Right lobe of liver (tissue), 4 donors: Measurements from ENCODE around the gene MUC13.

Experiments used
- POLR2A ChIP-seq: fragments of 450-650 bp; IDR thresholded peaks from one replicate; pipeline ENCODE4 v1.6.1; 2017; ENCODE audit warnings: antibody characterized with exemption, mild to moderate bottlenecking
- TF ChIP-seq, protein P1 (sequence below), 4 donors: fragments of 200-600 bp in 3 of 4; fragments of 450-650 bp in 1 of 4; IDR thresholded peaks; one replicate each; pipeline versions ENCODE4 v1.5.1 to v1.8.0; 2016 to 2022; ENCODE audit warnings: antibody characterized with exemption in 4 of 4, mild to moderate bottlenecking in 2 of 4
- donor health status: DM: no; HTN: no; CAD: no.
- donor health status: DM: no; HTN: no; CAD: no.
- donor health status: DM: no; HTN: yes; CAD: no.

- TF ChIP-seq, protein P1, sequence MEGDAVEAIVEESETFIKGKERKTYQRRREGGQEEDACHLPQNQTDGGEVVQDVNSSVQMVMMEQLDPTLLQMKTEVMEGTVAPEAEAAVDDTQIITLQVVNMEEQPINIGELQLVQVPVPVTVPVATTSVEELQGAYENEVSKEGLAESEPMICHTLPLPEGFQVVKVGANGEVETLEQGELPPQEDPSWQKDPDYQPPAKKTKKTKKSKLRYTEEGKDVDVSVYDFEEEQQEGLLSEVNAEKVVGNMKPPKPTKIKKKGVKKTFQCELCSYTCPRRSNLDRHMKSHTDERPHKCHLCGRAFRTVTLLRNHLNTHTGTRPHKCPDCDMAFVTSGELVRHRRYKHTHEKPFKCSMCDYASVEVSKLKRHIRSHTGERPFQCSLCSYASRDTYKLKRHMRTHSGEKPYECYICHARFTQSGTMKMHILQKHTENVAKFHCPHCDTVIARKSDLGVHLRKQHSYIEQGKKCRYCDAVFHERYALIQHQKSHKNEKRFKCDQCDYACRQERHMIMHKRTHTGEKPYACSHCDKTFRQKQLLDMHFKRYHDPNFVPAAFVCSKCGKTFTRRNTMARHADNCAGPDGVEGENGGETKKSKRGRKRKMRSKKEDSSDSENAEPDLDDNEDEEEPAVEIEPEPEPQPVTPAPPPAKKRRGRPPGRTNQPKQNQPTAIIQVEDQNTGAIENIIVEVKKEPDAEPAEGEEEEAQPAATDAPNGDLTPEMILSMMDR (IDR thresholded peaks at IDR 0.05): no peak
- TF ChIP-seq POLR2A: no peak
Observed at GRCh38 chr3:124942613-124943012, 8.1 kb upstream of the MUC13 start.
